WTC11 (cell line): ENCODE data around the gene OTOS. TPM values are rescaled to one million over a fixed set of nuclear protein-coding genes. Genes with fewer than 3 reads are reported as not detected.

ENCODE experiments used
- ATAC-seq: fragments of 200-7000 bp; cut with Tn5 transposase; 2 replicates; pipeline ENCODE4 v1.10.0; 2021; ENCODE audit warnings: mild to moderate bottlenecking, moderate library complexity
- CTCF ChIA-PET: fragments of 300-600 bp; sonication (Branson Sonifier 250); formaldehyde crosslinking; loops from one replicate; lab custom pipeline; 2021; ENCODE audit warnings: antibody characterized with exemption; lab: Charles Lee
- POLR2A ChIA-PET: fragments of 350-600 bp; sonication (Branson Sonifier 250); formaldehyde crosslinking; loops from one replicate; lab custom pipeline; 2021; ENCODE audit warnings: antibody characterized with exemption; lab: Charles Lee
- DNase-seq: peaks from one replicate; pipeline ENCODE4 v3.0.0; 2021; ENCODE audit warnings: low spot score
- H3K27ac Mint-ChIP-seq: 2 replicates; pipeline ENCODE4 v1.8.0; 2021; ENCODE audit warnings: mixed read lengths
- H3K27me3 Mint-ChIP-seq: 2 replicates; pipeline ENCODE4 v1.8.0; 2021; ENCODE audit warnings: low read depth, mild to moderate bottlenecking, moderate library complexity, mixed read lengths
- H3K36me3 Mint-ChIP-seq: 2 replicates; pipeline ENCODE4 v1.8.0; 2021; ENCODE audit warnings: mixed read lengths
- H3K4me1 Mint-ChIP-seq: 2 replicates; pipeline ENCODE4 v1.8.0; 2022; ENCODE audit warnings: mixed read lengths
- H3K4me3 Mint-ChIP-seq: 2 replicates; pipeline ENCODE4 v1.8.0; 2021; ENCODE audit warnings: mild to moderate bottlenecking, moderate library complexity, mixed read lengths
- H3K9me3 Mint-ChIP-seq: 2 replicates; pipeline ENCODE4 v1.8.0; 2021; ENCODE audit warnings: mixed read lengths
- CBFB ChIP-seq: sonication (generic); formaldehyde crosslinking; IDR thresholded peaks from 2 replicates; pipeline ENCODE4 v1.8.1; 2022; ENCODE audit warnings: mild to moderate bottlenecking, low read depth, missing genetic modification reagents
- ELF4 ChIP-seq: sonication (generic); formaldehyde crosslinking; IDR thresholded peaks from 2 replicates; pipeline ENCODE4 v1.8.1; 2022; ENCODE audit warnings: low read depth, mild to moderate bottlenecking, moderate library complexity, missing genetic modification reagents
- EMX1 ChIP-seq: fragments of 250-450 bp; sonication (Bioruptor Pico); IDR thresholded peaks from 2 replicates; pipeline ENCODE4 v1.8.0; 2021; ENCODE audit warnings: mild to moderate bottlenecking
- GRHL2 ChIP-seq: fragments of 250-450 bp; sonication (Bioruptor Pico); IDR thresholded peaks from 2 replicates; pipeline ENCODE4 v1.8.0; 2022; ENCODE audit warnings: mild to moderate bottlenecking, moderate library complexity; ENCODE audit not compliant: insufficient replicate concordance, severe bottlenecking
- HMGA2 ChIP-seq: fragments of 250-450 bp; sonication (Bioruptor Pico); IDR thresholded peaks from 2 replicates; pipeline ENCODE4 v1.4.0; 2021; ENCODE audit warnings: mild to moderate bottlenecking, moderate library complexity
- MYBL2 ChIP-seq: sonication (generic); formaldehyde crosslinking; IDR thresholded peaks from 2 replicates; pipeline ENCODE4 v1.8.1; 2023; ENCODE audit warnings: mild to moderate bottlenecking, moderate library complexity, missing genetic modification reagents
- NR3C1 ChIP-seq: sonication (generic); formaldehyde crosslinking; conservative IDR thresholded peaks from 2 replicates; pipeline ENCODE4 v1.8.1; 2023; ENCODE audit warnings: low read depth, mild to moderate bottlenecking, missing genetic modification reagents
- ZNF232 ChIP-seq: sonication (generic); formaldehyde crosslinking; IDR thresholded peaks from 2 replicates; pipeline ENCODE4 v1.8.0; 2022; ENCODE audit warnings: mild to moderate bottlenecking, missing genetic modification reagents
- ZNF317 ChIP-seq: sonication (generic); formaldehyde crosslinking; IDR thresholded peaks from 2 replicates; pipeline ENCODE4 v1.8.1; 2023; ENCODE audit warnings: low read depth, mild to moderate bottlenecking, moderate library complexity, missing genetic modification reagents, borderline replicate concordance
- total RNA-seq: library from RNA; stranded (reverse); gene quantifications from 3 replicates; pipeline ENCODE4 v1.2.3, GENCODE V29; 2021
- TF ChIP-seq, protein P1 (sequence below): sonication (generic); formaldehyde crosslinking; IDR thresholded peaks from 2 replicates; pipeline ENCODE4 v1.8.1; 2023; ENCODE audit warnings: mild to moderate bottlenecking, missing genetic modification reagents
- TF ChIP-seq, protein P2 (sequence below): sonication (generic); formaldehyde crosslinking; IDR thresholded peaks from 2 replicates; pipeline ENCODE4 v1.8.0; 2022; ENCODE audit warnings: missing genetic modification reagents
- TF ChIP-seq, protein P3 (sequence below): fragments of 250-450 bp; sonication (Bioruptor Pico); IDR thresholded peaks from 2 replicates; pipeline ENCODE4 v1.9.0; 2021; ENCODE audit warnings: mild to moderate bottlenecking, borderline replicate concordance
- TF ChIP-seq, protein P4 (sequence below): sonication (generic); formaldehyde crosslinking; IDR thresholded peaks from 2 replicates; pipeline ENCODE4 v1.8.0; 2023; ENCODE audit warnings: mild to moderate bottlenecking, missing genetic modification reagents
- TF ChIP-seq, protein P5 (sequence below): fragments of 250-450 bp; sonication (Bioruptor Pico); conservative IDR thresholded peaks from 2 replicates; pipeline ENCODE4 v1.9.0; 2021; ENCODE audit warnings: mild to moderate bottlenecking
- TF ChIP-seq, protein P6 (sequence below): sonication (generic); formaldehyde crosslinking; IDR thresholded peaks from 2 replicates; pipeline ENCODE4 v1.8.1; 2023; ENCODE audit warnings: mild to moderate bottlenecking, missing genetic modification reagents, moderate library complexity
- TF ChIP-seq, protein P7 (sequence below): sonication (generic); formaldehyde crosslinking; IDR thresholded peaks from 2 replicates; pipeline ENCODE4 v1.8.0; 2022; ENCODE audit warnings: mild to moderate bottlenecking, missing genetic modification reagents

Gene OTOS
- total RNA-seq, 1 experiment from 2014 or later, result not detected

DNA sequence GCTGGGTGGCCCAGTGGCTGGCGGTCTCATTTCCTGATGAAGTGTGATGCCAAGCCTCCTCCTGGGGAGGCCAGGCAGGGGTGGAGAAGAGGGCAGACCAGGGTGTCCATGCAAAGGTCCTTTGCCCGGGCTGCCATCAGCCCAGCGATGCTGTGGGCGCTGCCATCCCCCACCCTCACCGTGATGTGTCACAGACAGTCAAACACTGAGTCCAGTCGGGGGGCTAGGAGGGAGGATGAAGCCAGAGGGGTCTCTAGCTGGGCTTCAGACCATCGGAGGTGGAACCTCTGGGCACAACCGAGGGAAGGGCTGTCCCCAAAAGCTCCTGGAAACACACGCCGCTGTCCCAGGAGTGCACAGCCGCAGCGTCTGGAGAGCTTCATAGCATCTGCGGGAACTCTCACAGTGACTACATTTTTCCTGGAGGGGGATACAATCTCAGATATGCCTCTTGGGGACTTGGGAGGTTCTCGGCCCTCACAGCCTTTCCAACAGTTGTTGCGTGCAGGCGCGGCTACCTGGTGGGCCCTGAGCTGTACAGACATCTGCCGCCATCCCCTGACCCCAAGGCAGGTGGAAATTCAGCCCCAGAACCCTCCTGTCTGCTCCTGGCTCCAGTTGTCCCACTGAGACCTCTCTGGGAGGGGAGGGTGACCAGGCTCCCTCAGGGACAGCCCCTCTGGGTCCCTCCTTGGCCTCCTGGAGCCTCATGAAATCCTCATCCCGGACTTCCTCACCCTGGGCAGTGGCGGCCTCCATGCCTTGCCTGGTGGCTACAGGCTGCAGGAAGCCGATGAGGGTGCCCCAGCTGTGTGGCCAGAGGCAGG, 26.5 kb upstream of the OTOS start:
- H3K36me3 Mint-ChIP-seq, result peaks cover 2% of the 10 kb centered on the region; the same call in 1 of the 2 replicates
- TF ChIP-seq CBFB (CRISPR knock-in tag) (no peak), NR3C1 (CRISPR knock-in tag) (no peak), MYBL2 (no peak), GRHL2 (CRISPR knock-in tag) (no peak), ELF4 (CRISPR knock-in tag) (no peak), ZNF317 (no peak), HMGA2 (CRISPR knock-in tag) (no peak), EMX1 (no peak), ZNF232 (CRISPR knock-in tag) (no peak)
- TF ChIP-seq, protein P1, sequence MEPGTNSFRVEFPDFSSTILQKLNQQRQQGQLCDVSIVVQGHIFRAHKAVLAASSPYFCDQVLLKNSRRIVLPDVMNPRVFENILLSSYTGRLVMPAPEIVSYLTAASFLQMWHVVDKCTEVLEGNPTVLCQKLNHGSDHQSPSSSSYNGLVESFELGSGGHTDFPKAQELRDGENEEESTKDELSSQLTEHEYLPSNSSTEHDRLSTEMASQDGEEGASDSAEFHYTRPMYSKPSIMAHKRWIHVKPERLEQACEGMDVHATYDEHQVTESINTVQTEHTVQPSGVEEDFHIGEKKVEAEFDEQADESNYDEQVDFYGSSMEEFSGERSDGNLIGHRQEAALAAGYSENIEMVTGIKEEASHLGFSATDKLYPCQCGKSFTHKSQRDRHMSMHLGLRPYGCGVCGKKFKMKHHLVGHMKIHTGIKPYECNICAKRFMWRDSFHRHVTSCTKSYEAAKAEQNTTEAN (CRISPR knock-in tag), result no peak
- TF ChIP-seq, protein P2, sequence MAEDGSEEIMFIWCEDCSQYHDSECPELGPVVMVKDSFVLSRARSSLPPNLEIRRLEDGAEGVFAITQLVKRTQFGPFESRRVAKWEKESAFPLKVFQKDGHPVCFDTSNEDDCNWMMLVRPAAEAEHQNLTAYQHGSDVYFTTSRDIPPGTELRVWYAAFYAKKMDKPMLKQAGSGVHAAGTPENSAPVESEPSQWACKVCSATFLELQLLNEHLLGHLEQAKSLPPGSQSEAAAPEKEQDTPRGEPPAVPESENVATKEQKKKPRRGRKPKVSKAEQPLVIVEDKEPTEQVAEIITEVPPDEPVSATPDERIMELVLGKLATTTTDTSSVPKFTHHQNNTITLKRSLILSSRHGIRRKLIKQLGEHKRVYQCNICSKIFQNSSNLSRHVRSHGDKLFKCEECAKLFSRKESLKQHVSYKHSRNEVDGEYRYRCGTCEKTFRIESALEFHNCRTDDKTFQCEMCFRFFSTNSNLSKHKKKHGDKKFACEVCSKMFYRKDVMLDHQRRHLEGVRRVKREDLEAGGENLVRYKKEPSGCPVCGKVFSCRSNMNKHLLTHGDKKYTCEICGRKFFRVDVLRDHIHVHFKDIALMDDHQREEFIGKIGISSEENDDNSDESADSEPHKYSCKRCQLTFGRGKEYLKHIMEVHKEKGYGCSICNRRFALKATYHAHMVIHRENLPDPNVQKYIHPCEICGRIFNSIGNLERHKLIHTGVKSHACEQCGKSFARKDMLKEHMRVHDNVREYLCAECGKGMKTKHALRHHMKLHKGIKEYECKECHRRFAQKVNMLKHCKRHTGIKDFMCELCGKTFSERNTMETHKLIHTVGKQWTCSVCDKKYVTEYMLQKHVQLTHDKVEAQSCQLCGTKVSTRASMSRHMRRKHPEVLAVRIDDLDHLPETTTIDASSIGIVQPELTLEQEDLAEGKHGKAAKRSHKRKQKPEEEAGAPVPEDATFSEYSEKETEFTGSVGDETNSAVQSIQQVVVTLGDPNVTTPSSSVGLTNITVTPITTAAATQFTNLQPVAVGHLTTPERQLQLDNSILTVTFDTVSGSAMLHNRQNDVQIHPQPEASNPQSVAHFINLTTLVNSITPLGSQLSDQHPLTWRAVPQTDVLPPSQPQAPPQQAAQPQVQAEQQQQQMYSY (CRISPR knock-in tag), result no peak
- TF ChIP-seq, protein P3, sequence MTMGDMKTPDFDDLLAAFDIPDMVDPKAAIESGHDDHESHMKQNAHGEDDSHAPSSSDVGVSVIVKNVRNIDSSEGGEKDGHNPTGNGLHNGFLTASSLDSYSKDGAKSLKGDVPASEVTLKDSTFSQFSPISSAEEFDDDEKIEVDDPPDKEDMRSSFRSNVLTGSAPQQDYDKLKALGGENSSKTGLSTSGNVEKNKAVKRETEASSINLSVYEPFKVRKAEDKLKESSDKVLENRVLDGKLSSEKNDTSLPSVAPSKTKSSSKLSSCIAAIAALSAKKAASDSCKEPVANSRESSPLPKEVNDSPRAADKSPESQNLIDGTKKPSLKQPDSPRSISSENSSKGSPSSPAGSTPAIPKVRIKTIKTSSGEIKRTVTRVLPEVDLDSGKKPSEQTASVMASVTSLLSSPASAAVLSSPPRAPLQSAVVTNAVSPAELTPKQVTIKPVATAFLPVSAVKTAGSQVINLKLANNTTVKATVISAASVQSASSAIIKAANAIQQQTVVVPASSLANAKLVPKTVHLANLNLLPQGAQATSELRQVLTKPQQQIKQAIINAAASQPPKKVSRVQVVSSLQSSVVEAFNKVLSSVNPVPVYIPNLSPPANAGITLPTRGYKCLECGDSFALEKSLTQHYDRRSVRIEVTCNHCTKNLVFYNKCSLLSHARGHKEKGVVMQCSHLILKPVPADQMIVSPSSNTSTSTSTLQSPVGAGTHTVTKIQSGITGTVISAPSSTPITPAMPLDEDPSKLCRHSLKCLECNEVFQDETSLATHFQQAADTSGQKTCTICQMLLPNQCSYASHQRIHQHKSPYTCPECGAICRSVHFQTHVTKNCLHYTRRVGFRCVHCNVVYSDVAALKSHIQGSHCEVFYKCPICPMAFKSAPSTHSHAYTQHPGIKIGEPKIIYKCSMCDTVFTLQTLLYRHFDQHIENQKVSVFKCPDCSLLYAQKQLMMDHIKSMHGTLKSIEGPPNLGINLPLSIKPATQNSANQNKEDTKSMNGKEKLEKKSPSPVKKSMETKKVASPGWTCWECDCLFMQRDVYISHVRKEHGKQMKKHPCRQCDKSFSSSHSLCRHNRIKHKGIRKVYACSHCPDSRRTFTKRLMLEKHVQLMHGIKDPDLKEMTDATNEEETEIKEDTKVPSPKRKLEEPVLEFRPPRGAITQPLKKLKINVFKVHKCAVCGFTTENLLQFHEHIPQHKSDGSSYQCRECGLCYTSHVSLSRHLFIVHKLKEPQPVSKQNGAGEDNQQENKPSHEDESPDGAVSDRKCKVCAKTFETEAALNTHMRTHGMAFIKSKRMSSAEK (CRISPR knock-in tag), result no peak
- TF ChIP-seq, protein P4, sequence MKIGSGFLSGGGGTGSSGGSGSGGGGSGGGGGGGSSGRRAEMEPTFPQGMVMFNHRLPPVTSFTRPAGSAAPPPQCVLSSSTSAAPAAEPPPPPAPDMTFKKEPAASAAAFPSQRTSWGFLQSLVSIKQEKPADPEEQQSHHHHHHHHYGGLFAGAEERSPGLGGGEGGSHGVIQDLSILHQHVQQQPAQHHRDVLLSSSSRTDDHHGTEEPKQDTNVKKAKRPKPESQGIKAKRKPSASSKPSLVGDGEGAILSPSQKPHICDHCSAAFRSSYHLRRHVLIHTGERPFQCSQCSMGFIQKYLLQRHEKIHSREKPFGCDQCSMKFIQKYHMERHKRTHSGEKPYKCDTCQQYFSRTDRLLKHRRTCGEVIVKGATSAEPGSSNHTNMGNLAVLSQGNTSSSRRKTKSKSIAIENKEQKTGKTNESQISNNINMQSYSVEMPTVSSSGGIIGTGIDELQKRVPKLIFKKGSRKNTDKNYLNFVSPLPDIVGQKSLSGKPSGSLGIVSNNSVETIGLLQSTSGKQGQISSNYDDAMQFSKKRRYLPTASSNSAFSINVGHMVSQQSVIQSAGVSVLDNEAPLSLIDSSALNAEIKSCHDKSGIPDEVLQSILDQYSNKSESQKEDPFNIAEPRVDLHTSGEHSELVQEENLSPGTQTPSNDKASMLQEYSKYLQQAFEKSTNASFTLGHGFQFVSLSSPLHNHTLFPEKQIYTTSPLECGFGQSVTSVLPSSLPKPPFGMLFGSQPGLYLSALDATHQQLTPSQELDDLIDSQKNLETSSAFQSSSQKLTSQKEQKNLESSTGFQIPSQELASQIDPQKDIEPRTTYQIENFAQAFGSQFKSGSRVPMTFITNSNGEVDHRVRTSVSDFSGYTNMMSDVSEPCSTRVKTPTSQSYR (CRISPR knock-in tag), result no peak
- TF ChIP-seq, protein P5, sequence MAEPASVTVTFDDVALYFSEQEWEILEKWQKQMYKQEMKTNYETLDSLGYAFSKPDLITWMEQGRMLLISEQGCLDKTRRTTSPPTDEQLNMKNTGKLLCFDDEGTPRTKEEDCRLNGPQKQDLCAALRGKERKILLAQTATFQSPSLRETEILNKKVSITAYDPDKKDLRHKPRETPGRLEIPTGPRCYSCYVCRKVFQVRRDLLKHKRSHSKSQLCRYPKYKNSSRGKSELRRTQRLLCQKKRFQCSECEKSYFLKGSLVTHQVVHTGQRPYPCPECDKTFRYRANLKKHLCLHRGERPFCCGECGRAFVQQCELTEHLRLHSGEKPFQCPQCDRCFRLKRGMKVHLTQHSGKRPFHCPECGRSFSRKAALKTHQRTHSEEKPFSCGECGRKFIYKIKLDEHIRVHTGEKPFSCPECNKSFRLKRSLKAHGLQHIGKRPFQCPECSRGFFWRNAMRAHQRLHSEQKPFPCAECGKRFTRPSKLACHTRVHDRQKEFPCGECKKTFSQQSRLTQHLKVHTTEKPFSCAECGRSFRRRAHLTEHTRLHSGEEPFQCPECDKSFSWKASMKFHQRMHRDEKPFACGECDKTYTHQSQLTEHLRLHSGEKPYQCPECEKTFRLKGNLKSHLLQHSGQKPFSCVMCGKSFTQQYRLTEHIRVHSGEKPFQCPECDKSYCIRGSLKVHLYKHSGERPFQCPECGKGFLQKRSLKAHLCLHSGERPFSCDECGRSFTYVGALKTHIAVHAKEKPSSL (CRISPR knock-in tag), result no peak
- TF ChIP-seq, protein P6, sequence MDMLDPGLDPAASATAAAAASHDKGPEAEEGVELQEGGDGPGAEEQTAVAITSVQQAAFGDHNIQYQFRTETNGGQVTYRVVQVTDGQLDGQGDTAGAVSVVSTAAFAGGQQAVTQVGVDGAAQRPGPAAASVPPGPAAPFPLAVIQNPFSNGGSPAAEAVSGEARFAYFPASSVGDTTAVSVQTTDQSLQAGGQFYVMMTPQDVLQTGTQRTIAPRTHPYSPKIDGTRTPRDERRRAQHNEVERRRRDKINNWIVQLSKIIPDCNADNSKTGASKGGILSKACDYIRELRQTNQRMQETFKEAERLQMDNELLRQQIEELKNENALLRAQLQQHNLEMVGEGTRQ (CRISPR knock-in tag), result no peak
- TF ChIP-seq, protein P7, sequence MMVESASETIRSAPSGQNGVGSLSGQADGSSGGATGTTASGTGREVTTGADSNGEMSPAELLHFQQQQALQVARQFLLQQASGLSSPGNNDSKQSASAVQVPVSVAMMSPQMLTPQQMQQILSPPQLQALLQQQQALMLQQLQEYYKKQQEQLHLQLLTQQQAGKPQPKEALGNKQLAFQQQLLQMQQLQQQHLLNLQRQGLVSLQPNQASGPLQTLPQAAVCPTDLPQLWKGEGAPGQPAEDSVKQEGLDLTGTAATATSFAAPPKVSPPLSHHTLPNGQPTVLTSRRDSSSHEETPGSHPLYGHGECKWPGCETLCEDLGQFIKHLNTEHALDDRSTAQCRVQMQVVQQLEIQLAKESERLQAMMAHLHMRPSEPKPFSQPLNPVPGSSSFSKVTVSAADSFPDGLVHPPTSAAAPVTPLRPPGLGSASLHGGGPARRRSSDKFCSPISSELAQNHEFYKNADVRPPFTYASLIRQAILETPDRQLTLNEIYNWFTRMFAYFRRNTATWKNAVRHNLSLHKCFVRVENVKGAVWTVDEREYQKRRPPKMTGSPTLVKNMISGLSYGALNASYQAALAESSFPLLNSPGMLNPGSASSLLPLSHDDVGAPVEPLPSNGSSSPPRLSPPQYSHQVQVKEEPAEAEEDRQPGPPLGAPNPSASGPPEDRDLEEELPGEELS (CRISPR knock-in tag), result no peak
- ChIA-PET POLR2A (no interaction called here), CTCF (no interaction called here)
- H3K27me3 Mint-ChIP-seq, result 0 out of 2 replicates have a peak, but pooled peaks cover 4% of the 10 kb centered on the region
- no peaks in the 10 kb centered on the region for H3K4me1 Mint-ChIP-seq
- DNase-seq (no peak), ATAC-seq (no peak)
- H3K27ac Mint-ChIP-seq, result no peak overlapping the region
- peaks cover 20% of the 10 kb centered on the region for H3K9me3 Mint-ChIP-seq
- H3K4me3 Mint-ChIP-seq, result no peak overlapping the region
